ENCODE results near the gene MTO1. TPM values are rescaled to one million over a fixed set of nuclear protein-coding genes. Genes with fewer than 3 reads are reported as not detected.
"Not testable (repeated sequence)": the region's sequence is repeated elsewhere in the genome, so short reads cannot be mapped to it uniquely, and the experiment has no call there.

Gene MTO1
- total RNA-seq, 2 donors from 2014 or later = 24.7 to 28.1 TPM

DNA sequence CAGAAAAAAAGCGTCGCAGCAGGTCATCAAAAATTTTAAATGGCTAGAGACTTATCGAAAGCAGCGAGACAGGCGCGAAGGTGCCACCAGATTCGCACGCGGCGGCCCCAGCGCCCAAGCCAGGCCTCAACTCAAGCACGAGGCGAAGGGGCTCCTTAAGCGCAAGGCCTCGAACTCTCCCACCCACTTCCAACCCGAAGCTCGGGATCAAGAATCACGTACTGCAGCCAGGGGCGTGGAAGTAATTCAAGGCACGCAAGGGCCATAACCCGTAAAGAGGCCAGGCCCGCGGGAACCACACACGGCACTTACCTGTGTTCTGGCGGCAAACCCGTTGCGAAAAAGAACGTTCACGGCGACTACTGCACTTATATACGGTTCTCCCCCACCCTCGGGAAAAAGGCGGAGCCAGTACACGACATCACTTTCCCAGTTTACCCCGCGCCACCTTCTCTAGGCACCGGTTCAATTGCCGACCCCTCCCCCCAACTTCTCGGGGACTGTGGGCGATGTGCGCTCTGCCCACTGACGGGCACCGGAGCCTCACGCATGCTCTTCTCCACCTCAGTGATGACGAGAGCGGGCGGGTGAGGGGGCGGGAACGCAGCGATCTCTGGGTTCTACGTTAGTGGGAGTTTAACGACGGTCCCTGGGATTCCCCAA, 59.3 kb downstream of the MTO1 start, which contains the start of gene EEF1A1:
EEF1A1 (minus strand) TSS at position 345 of the 663 bp plus-strand sequence. CDS start 1,006 bp downstream, outside the sequence.
- DNase-seq (peak; percentile 100), ATAC-seq (peak; percentile 91 to 93)
- intact Hi-C loops (cut with DNase I) = loop anchor here (2.0 to 5.0 kb wide), 3 partner anchors 46 to 60 kb away; no protein-coding TSS in a partner anchor

DNA sequence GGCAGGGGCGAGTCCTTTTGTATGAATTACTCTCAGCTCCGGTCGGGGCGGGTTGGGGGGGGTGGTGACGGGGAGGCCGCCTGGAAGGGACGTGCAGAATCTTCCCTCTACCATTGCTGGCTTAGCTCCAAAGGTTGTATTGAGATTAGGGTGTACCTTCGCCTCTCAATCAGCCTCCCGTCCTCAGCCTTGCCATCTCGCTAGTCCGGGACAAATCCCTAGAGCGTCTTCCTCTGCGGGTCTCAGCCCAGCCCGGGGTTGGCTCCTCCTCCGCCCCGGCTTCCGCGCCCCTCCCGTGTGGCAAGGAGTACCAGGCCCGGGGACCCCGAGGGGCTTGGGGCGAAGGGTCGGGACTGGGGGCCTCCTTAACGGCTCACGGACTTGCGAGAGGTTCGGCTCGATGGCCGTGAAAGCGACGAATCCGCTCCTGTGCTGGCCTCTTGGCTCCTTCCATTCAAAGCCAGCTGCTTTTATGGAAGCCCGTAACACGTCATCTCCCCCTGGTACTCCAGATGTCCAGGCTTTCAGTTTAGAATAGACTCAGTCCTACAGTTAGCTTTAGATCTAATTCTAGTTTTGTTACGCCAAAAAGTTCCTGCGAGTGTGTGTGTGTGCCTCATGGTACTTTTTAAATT, 59.9 kb downstream of the MTO1 start:
- DNase-seq = peak; percentile 85
- intact Hi-C loops (cut with DNase I) = loop anchor here (2.0 to 5.0 kb wide), 3 partner anchors 46 to 59 kb away; no protein-coding TSS in a partner anchor
- peak; percentile 46 to 65 for ATAC-seq

DNA sequence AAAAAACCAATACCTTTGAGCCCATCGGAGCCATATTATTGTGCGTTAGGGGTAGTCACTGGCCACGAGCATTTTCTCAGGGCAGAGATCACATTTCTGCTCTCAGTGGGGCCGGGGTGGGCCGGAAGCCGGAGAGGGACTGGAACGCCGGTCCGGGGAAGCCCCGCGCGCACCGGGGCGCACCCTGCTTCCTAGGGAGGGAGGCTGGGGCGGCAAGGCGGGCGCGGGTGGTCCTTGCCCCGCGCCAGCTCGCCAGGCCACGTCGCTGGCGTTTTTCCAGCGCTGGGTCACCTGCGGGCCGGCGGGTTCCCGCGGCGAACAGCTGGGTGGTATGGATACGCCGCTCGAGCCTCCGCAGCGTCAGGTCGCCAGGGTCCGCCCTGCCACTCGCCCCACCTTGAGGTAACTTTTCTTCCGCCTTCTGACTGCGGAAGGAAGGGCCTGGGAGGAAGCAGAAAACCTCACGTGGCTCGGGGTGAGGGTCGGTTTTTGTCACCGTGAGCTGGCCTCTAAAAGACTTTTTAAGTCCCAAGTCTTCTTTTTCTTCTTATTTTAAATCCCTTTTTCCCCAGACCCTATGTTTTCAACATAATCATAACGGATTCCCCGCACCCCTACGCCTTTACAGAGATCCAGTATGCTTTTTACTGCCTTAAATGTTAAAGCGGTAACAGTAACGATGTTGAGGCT, 62.0 kb downstream of the MTO1 start:
- DNase-seq (peak; percentile 72), ATAC-seq (no peak)
- intact Hi-C loops (cut with DNase I) = loop anchor here (5.0 kb wide), 2 partner anchors 44 to 49 kb away; no protein-coding TSS in a partner anchor

DNA sequence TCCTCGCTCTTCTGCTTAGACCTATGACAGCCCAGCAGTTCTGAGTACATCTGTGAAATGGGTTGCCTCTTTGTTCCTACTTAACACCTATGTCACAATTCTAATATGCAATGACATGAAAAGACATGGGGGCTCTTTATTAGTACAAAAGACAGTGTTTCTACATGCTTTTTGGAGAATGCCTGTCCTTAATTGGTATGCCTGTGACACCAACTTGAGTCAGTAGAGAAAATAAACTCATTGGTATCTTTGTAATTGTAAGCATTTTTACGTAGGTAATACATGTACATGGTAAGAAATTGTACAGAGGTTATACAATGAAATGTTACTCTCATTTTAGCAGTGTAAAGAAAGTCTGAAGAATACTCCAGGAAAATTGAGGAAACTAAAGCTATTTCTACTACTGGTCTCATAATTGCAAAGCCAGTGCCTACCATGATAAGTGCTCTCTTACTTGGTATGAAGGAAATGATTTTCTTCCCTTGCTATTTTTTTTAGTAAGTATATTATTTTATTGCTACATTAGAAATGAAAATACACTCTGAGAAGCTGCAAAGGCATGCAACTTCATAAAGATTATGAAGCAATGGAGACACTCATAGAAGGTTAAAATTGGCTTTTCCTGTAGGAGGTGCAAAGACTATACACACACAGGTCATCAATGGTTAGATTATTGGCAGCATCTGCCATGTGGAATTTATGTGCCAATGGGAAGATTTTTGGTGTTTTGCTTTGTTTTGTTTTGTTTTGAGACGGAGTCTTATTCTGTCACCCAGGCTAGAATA, 64.2 kb downstream of the MTO1 start:
- intact Hi-C loops (cut with DNase I) = no loop called here

DNA sequence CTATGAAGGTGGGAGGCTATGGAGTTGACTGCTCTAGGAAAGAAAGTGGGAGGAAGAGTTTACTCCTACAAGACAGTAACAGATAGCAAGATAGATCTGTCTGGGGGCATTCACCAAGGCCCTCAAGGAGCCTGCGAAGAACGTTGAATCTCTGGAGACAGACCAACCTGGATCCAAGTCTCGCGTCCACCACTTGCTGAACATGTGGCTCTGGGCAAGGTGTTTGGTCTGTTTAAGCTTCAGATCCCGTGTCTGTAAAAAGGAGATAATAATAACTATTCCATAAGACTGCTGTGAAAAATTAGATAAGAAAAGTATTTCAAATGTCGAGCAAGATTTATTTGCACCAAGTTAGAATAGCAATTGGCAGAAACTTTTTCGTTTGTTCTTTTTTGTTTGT, 67.4 kb downstream of the MTO1 start:
- intact Hi-C loops (cut with DNase I) = no loop called here
- no peak for ATAC-seq
- no peak for DNase-seq

More for the DNA sequence above, 64.2 kb downstream of the MTO1 start:
- DNase-seq (no peak), ATAC-seq (no peak)

DNA sequence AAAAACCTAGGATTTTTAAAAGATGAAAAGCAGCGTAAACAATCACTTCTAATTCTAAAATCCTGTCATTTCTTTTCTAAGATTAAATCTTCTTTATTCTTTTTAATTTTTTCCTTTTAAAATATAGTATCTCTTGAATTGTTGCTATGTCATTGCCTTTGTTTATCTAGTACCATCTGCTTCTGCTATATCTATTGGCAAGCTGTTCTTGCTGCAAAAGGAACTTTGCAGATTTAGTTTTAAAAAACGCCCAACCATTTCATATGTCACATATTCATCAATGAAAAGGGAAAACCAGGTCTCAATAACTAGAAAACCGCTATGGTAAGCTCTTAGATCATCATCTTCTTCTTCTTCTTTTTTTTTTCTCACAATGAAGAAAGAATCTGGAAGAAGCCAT, 70.8 kb downstream of the MTO1 start:
- intact Hi-C loops (cut with DNase I) = no loop called here
- ATAC-seq (no peak), DNase-seq (no peak)

DNA sequence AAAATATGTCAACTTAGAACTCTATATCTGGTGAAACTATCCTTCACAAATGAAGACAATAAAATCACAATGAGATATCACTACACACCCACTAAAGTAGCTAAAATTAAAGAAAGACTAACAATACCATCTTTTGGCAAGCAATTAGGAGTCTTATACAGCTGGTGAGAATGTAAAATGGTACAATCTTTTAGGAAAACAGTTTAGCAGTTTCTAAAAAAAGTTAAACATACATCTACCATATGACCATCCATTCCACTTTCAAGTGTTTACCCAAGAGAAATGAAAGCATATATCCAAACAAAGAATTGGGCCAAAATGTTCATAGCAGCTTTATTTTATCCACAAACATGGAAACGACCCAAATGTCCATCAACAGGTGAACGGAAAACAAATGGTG, 73.1 kb downstream of the MTO1 start:
- DNase-seq (no peak), ATAC-seq (no peak)
- intact Hi-C loops (cut with DNase I) = no loop called here

DNA sequence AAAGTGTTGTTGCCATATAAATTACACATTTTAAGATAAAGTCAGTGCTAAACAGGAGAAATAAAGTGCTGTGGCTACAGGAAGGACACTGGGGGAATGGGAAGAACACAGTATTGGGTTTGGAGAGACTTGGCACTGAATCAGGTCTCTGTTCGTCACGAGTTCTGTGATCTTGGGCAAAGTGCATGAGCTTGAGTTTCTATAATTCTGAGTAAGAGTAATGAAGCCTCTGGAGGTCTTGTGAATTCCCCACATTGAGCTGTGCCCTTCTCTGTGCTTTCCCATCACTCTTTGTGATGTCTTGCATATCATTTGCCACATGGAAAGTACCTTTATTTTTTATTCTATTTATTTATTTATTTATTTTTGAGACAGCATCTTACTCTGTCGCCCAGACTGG, 76.1 kb downstream of the MTO1 start:
- ATAC-seq (no peak), DNase-seq (no peak)
- intact Hi-C loops (cut with DNase I) = no loop called here

DNA sequence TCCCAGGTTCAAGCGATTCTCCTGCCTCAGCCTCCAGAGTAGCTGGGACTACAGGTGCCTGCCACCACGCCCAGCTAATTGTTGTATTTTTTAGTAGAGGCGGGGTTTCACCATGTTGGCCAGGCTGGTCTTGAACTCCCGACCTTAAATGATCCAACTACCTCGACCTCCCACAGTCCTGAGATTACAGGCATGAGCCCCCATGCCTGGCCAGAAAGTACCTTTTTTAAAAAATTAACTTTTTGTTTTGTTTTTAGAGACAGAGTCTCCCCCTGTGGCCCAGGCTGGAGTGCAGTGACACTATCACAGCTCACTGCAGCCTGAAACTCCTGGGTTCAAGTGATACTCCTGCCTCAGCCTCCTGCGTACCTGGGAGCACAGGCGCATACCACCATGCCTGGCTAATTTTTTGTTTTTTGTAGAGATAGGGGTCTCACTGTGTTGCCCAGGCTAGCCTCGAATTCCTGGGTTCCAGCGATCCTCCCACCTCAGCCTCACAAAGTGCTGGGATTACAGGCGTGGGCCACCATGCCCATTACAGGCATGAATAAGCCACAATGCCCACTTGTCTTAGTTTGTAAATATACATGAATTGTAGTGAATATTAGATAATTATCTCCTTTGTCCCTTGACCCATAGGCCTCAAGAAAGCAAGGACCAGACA, 76.7 kb downstream of the MTO1 start:
- DNase-seq = no peak
- intact Hi-C loops (cut with DNase I) = no loop called here
- no peak for ATAC-seq

DNA sequence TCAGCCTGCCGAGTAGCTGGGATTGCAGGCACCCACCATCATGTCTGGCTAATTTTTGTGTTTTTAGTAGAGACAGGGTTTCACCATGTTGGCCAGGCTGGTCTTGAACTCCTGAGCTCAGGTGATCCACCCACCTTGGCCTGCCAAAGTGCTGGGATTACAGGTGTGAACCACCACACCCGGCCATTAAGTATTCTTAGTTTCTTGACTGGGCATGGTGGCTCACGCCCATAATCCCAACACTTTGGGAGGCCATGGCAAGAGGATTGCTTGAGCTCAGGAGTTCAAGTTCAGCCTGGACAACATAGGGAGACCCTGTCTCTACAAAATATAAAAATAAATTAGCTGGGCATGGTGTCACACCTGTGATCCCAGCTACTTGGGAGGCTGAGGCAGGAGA, 80.9 kb downstream of the MTO1 start:
- intact Hi-C loops (cut with DNase I) = not testable (repeated sequence)

DNA sequence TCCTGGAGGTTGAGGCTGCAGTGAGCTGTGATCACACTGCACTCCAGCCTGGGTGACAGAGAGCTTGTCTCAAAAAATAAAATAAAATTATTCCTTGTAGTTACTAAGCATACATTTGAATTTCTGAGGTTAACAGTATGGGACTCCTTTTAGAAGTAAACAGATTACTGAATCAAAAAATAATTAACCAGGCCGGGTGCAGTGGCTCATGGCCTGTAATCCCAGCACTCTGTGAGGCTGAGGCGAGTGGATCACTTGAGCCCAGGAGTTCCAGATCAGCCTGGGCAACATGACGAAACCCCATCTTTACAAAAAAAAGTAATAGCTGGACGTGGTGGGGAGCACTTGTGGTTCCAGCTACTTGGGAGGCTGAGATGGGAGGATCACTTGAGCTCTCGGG, 81.4 kb downstream of the MTO1 start:
- intact Hi-C loops (cut with DNase I) = no loop called here
- no peak for ATAC-seq
- DNase-seq = no peak

More for the DNA sequence above, 80.9 kb downstream of the MTO1 start:
- ATAC-seq, DNase-seq: not testable (repeated sequence)

DNA sequence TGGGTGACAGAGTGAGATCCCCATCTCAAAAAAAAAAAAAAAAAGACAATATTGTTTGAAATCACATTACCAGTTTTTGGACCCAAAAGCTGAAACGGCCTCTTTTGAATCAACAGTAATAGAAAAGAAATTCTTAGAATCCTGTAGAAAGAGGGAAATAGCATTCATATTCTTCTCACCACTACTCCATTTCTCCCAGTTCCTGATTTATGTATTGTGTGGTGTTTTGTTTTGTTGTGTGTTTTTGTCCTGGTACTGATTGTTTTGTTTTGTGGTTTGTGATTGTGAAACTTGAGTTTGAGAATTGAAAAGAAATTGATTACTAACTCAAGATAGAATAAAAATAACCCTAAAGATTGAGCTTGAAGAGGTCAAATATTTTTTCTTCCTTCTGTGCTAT, 85.5 kb downstream of the MTO1 start:
- intact Hi-C loops (cut with DNase I) = no loop called here
- ATAC-seq (no peak), DNase-seq (no peak)

DNA sequence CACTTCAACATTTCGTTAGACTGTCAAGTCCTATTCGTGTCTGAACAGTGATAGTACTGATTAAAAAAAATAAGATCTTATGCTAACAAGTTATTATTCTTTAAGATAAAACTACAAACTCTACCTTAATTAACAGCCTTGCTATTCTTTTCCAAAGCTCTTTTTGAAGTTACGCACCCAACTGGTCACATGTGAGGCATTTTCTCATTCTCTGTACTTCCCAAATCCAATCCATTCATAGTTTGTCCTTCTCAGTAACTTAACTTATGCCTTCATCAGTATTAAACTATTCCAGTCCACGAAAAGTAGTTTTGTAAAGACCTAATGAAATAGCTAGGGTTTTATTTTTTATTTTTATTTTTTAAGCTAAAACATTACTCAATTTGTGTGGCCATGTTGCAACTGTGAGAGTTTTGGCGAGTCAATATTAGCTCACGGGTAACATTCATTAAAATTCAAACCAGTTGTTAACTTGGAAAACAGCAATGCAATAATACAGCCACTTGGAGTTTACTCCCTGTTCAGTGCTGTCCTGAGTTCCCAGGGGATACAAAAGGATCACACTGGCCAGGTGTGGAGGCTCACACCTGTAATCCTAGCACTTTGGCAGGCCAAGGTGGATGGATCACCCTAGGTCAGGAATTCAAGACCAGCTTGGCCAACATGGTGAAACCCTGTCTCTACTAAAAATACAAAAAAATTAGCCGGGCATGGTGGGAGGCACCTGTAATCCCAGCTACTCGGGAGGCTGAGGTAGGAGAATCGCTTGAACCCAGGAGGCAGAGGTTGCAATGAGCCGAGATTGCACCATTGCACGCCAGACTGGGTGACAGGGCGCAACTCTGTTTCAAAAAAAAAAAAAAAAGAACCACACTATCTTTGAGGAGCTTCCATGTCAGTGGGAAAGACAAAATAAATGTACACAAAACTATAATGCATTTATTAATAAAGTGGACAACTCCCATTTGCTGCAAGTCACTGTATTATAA, 87.2 kb downstream of the MTO1 start:
- intact Hi-C loops (cut with DNase I) = no loop called here
- DNase-seq = no peak
- ATAC-seq = no peak

DNA sequence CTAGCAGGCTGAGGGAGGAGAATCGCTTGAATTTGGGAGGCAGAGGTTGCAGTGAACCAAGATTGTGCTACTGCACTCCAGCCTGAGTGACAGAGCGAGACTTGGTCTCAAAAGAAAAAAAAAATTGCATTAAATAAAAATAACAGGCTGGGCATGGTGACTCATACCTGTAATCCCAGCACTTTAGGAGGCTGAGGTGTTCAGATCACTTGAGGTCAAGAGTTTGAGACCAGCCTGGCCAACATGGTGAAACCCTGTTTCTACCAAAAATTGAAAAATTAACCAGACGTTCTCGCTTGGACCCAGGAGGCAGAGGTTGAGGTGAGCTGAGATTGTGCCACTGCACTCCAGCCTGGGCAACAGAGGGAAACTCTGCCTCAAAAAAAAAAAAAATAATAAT, 89.6 kb downstream of the MTO1 start:
- intact Hi-C loops (cut with DNase I); DNase-seq; ATAC-seq: not testable (repeated sequence)

DNA sequence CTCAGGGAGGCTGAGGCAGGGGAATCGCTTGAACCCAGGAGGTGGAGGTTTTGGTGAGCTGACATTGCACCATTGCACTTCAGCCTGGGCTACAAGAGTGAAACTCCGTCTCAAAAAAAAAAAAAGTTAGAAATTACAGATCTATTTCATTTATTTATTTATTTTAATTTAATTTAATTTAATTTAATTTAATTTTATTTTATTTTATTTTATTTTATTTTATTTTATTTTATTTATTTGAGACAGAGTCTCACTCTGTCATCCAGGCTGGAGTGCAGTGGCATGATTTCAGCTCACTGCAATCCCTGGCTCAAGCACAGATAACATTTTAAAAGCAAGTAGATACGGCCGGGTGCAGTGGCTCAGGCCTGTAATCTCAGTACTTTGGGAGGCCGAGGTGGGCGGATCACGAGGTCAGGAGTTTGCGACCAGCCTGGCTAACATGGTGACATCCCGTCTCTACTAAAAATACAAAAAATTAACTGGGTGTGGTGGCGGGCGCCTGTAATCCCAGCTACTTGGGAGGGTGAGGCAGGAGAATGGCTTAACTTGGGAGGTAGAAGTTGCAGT, 93.9 kb downstream of the MTO1 start:
- intact Hi-C loops (cut with DNase I); ATAC-seq; DNase-seq: not testable (repeated sequence)

DNA sequence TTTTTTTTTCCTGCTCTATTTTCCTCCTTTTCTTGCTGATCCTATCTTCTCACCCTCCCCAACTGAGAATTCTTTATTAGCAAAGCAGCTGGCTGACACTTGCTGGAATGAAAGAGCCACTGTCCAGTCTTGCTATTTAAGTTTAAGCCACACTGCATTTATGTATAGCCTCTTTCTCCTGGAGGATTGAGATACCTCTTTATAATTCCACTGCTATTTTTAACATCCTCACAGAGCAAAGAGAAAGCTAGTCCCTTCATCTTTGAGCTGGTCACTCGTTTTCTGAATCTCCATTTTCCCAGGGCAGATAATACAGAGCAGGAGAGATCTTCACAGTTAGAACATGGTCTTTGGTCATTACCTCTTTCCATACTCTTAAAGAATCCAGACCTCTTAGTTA, 95.3 kb downstream of the MTO1 start:
- intact Hi-C loops (cut with DNase I) = no loop called here
- DNase-seq = no peak
- no peak for ATAC-seq

Measured in left cardiac atrium (tissue), 4 donors.